HG02970 (cell line): ENCODE data around the gene ACOT7.
"Not testable (repeated sequence)": the region's sequence is repeated elsewhere in the genome, so short reads cannot be mapped to it uniquely, and the experiment has no call there.

Experiments used
- ATAC-seq: cut with Tn5 transposase; IDR thresholded peaks from one replicate; pipeline ENCODE4 v1.9.1; 2021; ENCODE audit warnings: mild to moderate bottlenecking, moderate library complexity, moderate number of reproducible peaks; ENCODE audit not compliant: unreplicated experiment, low FRiP score

ACOT7 gene

DNA sequence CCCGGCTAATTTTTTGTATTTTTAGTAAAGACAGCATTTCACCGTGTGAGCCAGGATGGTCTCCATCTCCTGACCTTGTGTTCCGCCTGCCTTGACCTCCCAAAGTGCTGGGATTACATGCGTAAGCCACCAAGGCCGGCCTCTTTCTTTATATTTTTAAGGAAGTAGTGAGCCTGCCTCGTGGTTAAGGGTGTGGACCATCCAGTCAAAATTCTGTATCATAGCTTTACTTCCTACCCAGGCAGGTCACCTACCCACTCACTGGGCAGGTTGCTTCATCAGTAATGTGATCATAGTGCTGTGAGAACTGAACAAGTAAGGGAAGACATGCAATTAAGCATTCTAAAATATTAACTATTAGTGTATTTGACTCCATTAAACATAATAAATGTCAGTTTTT lies 8.1 kb upstream of the ACOT7 start:
- no peak for ATAC-seq

DNA sequence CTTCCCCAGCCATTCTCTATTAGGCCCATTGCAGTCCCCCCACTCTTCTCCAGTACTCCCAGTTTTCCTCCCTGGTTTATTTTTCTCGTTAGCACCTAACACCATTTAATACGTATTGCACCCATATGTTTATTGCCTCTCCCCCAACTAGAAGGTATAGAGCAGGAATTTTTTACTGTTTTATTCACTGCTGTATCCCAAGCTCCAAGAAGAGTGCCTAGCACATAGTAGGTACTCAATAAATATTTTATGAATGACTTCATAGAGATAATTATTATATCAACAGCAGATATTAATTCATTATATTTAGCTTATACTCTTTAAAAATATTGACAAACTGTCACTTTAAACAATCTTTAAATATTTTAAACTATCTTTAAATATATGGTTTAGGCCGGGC lies 5.7 kb upstream of the ACOT7 start:
- ATAC-seq = no peak

DNA sequence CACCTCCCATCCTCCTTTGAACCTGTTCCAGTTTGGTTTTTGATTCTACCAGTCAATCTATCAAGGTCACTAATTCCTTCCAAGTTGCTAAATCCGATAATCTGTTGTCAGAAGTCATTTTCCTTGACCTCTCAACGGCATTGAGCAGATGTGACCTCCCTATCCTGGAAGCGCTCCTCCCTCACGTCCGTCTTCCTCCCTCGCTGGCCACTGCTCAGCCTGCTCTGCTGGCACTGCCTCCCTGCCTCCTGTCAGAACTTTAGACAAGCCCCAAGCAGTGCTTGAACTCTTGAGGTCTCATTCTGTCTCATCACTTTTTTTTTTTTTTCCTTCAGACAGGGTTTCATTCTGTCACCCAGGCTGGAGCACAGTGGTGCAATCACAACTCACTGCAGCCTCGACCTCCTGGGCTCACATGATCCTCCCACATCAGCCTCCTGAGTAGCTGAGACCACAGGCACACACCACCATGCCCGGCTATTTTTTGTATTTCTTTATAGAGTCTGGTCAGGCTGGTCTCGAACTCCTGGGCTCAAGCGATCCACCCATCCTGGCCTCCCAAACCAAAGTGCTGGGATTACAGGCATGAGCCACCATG lies 4.4 kb upstream of the ACOT7 start:
- no peak for ATAC-seq

DNA sequence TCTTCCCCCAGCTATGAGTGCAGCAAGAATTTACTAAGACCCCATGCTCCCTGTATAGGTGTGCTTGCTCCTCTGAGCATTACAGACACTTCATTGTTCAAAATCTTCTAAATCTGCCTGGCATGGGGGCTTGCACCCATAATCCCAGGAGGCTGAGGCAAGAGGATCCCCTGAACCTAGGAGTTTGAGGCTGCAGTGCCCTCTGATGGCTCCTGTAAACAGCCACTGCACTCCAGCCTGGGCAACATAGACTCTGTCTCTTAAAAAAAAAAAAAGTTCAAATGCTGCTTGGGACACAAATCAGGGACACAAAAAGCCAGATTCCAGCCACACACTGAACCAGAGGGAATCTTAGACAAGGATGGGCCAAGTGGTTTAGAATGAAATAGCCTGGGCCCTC lies 3.4 kb upstream of the ACOT7 start:
- no peak for ATAC-seq

DNA sequence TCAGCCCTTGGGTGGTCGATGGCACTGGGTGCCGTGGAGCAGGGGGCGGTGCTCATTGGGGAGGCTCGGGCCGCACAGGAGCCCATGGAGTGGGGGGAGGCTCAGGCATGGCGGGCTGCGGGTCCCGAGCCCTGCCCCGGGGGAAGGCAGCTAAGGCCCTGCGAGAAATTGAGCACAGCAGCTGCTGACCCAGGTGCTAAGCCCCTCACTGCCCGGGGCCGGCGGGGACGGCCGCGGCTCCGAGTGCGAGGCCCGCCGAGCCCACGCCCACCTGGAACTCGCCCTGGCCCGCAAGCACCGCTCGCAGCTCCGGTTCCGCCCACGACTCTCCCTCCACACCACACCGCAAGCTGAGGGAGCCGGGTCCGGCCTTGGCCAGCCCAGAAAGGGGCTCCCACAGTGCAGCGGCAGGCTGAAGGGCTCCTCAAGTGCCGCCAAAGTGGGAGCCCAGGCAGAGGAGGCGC lies 2.2 kb upstream of the ACOT7 start:
- ATAC-seq = not testable (repeated sequence)

DNA sequence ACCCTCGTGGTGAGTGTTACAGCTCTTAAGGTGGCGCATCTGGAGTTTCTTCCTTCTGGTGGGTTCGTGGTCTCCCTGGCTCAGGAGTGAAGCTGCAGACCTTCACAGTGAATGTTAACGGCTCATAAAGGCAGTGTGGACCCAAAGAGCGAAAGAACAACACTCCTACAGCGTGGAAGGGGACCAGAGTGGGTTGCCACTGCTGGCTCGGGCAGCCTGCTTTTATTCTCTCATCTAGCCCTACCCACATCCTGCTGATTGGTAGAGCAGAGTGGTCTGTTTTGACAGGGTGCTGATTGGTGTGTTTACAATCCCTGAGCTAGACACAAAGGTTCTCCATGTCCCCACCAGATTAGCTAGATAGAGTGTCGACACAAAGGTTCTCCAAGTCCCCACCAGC lies 1.6 kb upstream of the ACOT7 start:
- ATAC-seq = not testable (repeated sequence)

DNA sequence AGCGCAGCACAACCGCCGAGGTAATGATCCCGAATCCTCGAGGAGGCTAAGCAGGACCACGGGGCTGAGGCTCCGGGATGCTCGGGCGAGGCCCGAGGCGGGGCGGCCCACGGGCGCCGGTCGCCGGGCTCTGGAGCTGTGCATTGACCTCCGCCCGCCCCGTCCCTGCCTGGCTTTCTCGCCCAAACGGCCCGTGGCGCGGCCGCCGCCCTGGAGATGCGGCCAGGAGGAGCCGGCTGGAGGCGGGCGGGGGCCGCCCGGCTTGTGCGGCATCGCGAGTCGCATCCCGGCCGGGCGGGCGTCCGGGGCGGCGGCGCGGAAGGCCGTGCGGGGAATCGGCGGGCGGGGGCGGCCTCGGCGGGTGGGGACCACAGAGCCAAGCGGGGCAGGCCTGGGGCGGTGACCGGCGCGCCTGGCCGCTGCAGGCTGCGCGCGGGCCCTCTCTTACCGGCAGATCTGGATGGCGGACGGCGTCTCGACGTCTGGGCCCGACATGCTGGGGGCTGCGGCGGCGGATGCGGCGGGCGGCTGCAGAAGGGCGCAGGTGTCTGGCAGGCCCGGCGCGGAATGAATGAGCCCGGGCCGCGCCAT lies 663 bp downstream of the ACOT7 start:
- no peak for ATAC-seq

DNA sequence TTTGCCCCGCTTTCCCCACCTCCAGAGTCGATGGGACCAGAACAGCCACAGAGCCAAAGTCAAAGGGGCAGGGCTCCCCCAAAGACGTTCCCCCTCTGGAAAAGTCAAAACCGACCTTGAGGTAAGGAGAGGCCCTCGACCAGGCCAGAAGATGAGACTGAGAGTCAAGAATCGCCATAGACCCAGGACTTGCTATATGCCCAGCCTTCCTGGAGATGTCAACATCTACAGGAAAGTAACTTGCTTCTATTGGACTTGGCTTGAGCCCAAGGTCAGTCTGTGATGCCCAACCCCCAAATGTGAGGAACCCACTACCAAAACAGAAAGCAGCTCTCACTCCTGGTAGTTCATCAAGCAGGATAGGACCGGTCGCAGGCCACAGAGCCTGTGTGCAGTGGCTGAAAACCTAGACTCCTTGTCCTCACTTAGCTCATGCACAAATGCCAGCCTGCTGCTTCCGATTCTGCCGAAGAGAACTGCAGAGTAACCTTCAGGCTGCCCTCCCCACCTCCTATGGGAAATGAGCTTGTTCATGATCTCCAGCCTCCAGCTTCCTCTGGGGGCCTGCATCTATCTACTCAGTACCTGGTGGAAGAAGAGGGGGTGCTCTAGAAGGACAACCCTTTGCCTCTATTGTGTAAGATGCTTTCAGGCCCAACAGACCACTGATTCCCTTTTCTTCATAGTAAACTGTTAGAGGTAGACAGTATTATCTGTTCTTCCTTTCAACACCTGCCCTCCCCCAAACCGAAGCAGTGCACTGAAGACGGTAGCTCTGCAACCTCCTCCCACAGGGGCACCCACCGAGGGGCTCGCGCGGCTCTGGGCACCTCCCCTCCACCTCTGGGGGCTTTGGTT lies 1.4 kb downstream of the ACOT7 start:
- ATAC-seq = no peak

DNA sequence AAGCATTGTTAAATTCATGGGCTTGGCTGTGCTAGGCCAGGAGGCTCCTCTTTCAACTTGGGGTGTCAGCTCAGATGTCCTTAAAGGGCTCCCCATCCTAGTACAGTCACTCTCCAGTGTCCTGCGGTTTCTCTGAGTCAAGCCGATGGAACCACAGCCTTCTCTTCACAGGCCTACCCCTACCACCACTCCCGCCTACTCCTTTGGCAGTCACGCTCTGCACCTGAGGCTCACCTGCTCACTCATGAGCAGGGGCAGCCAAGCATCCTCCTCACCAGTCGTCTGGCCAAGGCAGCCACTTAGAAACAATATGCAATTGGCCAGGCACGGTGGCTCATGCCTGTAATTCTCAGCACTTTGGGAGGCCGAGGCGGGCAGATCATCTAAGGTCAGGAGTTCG lies 3.6 kb downstream of the ACOT7 start:
- no peak for ATAC-seq

DNA sequence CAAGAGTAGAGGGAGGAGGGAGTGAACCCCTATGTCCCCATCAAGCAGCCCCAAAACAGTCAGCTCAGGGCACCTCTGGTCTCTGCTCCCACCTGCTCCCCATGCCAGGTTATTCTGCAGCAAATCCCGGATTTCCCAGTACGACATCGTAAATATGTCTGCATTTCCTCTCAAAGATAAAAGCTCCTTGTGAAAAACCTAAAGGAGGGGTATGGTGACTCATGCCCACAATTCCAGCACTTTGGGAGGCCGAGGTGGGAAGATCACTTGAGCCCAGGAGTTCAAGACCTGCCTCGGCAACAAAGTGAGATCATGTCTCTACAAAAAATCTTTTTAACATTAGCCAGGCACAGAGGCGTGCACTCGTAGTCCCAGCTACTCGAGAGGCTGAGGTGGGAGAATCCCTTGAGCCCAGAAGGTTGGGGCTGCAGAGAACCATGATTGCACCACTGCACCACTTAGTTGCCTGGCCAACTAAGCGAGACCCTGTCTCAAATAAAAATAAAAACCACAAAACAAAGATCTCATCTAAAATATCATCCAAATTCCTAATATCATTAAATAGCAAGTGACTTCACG lies 7.1 kb downstream of the ACOT7 start:
- no peak for ATAC-seq

DNA sequence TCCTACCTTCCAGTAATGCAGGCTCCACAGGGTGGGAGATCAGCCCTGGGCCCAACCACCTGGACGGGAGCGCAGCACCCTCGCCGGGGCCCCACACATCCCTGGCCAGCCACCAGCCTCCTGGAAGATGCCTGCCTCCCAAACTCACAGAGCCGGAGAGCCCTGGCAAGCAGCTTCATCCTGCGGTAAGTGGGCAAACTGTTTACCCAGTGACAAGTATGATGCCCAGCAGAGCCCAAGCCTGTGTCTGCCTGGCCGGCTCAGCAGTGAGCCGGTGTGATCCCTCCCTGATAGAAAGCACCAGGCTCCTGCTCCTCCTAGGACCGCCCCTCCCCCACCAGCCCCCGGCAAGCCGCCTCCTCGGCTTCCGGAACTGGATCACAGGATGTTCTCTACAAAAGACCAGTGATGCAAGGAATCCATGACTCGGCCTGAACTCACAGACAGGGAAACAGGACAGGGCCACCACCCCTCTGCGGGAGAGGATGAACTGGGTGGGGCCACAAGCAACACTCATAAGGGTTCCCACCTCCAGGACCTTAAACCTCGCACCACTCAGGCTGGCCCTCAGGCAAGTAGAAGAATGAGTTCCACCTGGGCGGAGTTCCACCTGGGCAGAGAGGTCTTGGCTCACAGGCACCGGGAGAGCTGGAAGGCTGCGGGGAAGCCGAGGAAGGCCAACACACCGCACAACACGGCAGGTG lies 7.9 kb downstream of the ACOT7 start:
- ATAC-seq = no peak

DNA sequence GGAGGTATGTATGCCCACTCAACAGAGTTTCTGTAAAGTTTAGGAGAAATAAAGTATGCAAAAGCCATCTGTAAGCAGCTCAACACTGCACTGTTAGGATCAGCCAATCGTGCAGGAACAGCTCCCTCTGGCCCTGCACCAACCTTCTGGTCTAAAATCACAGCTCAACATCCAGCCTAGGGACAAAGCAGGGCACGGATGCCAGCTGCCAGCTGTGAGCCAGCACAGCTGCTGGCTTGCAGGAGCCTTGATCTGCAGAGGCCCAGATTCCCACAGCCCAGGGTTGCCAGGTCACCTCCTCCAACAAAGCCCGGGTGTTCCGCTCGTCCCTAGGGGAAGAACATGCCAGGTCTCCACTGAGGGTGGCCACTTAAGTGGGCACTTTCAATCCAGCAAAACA lies 8.6 kb downstream of the ACOT7 start:
- no peak for ATAC-seq

DNA sequence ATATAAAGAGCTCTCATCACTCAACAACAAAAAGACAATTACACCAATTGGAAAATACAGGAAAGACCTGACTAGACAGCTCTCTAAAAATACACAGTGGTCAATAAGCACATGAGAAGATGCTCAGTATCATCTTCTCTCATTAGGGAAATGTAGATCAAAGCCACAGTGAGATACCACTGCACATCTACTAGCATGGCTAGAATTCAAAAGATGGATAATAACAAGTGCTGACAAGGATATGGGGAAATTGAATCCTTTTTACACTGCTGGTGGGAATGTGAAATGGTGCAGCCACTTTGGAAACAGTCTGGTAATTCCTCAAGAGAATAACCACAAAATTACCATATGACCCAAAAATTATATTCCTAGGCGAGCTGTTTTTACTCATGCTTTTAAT lies 9.4 kb downstream of the ACOT7 start:
- ATAC-seq = no peak

DNA sequence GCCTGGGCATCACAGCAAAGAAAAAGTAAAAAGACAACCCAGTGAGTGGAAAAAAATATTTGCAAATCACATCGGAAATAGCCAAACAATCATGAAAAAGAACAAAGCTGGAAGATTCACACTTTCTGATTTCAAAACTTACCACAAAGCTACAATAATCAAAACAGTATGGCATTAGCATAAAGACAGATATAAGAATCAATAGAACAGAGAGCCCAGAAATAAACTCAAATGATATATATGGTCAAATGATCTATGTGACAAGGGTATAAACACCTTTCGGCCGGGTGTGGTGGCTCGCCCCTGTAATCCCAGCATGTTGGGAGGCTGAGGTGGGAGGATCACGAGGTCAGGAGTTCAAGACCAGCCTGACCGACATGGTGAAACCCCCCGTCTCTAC lies 13.5 kb downstream of the ACOT7 start:
- no peak for ATAC-seq

DNA sequence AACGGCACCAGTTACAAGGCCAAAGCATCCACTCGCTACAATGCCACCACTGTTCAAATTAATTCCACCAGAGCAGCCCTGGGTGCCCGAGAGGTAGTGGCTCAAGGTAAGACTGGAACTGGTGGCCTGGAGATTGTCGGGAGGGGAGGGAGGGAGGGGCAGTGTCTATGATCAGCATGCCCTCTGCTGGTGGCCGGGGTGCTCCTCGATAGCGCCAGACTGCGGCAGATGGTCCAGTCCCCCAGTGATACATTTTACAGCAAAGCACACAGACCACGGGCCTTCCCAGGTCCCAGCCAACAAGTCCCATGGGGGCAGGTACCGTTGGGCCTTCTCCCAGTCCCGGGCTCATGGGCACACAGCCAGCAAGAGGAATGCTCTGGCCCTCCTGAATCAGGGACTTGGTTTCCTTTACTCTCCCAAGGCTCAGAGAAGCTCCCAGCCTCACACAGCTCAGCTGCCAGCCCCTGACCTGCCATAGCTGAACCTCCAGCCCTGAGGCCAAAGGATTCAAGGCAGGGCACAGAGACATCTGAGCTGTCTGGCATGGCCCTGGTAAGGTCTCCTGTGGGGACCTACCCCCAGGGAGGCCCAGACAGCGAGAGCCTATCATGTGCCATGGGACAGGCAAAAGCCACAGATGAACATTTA lies 15.3 kb downstream of the ACOT7 start:
- ATAC-seq = no peak

DNA sequence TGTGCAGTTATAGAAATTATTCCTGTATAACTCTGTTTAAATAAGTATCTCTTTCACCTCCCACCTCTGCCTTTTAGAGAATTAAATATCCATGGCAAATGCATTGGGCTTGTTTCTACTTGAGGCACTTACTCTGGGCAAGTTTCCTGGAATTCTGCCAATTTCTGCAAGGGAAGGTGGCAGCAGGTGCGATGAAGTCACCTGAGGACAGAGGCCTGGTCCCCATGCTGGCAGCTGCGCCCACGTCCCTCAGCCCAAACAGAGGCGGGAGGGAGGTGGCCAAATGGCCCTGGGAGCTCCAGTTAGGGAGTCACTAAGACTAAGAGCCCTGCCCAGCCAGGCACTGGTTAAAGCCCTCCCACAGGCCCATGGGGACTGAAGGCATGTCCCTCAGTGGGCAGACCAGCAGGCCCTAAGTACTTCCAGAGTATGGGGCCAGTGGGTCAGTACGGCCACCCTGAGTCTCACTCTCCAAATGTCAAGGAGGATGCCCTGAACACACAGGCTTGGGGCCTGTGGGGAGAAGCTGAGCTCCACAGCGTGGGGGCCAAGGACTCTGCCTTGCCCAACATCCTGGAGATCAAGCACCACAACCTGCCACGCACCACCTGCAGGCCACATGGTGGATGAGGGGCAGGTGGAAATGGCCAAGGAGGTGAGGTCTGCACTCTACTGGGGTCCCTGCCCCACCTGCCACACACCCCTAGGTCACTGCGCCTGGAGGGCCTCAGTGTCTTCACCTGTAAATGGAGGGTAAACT lies 19.4 kb downstream of the ACOT7 start:
- no peak for ATAC-seq

DNA sequence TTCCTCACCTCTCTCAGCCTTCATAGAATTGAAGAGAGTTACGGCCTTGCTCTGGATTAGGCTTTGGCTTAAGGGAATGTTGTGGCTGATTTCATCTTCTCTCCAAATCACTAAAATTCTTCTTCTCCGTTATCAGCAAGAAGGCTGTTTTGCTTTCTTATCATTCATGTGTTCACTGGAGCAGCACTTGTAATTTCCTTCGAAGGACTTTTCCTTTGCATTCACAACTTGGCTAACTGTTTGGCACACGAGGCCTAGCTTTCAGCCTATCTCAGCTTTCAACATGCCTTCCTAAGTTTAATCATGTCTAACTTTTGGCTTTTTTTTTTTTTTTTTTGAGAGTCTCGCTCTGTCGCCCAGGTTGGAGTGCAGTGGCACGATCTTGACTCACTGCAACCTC lies 21.3 kb downstream of the ACOT7 start:
- not testable (repeated sequence) for ATAC-seq

DNA sequence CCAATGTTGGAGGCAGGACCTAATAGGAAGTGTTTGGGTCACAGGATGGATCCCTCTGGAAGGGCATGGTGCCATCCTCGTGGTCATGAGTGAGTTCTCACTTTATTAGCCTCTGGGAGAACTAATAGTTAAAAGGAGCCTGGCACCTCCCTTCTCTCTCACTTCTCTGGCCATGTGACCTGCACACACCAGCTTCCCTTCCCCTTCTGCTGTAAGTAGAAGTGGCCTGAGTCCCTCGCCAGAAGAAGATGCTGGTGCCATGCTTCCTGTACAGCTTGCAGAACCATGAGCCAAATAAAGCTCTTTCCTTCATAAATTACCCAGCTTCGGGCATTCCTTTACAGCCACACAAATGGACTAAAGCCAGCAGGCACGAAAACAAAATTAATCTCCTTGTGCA lies 23.6 kb downstream of the ACOT7 start:
- ATAC-seq = no peak

DNA sequence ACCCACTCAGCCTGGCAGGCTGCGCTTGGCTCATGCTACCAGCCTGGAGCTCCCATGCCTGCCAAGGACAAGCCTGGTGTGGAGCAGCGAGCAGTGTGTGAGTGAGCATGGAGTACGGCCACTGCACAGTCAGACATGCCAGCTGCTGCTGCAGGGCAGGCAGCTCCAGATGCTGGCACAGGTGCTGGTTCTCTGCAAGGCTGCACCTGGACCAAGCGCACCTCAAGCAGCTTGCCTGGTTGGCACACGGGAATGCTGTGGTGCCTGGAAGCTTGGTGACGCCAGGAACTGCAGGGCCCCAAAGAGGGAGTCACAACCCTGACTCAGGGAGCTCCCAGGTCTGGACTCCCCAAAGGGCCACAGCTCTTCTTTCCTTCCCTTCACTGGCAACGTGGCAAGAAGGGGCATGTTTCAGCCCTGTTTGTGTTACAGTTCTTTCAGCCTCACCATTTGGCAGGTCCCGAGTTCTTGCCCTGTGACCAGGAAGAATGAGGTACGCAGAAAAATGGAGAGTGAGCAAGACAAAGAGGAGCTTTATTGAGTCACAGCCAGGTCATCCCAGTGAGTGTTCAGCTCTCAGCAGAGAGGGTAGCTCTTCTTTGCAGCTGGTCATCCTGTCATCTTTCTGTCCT lies 26.1 kb downstream of the ACOT7 start:
- no peak for ATAC-seq
